GM10248 (cell line): ENCODE measurements around the gene PIF1.

Source experiments
- CTCF ChIA-PET: fragments of 300-600 bp; sonication (Branson Sonifier 250); formaldehyde crosslinking; extraction: SDS; loops from one replicate; lab custom pipeline; 2021; ENCODE audit warnings: antibody characterized with exemption; lab: Yijun Ruan, JAX
- POLR2A ChIA-PET: fragments of 350-650 bp; sonication (Branson Sonifier 250); formaldehyde crosslinking; extraction: SDS; loops from one replicate; lab custom pipeline; 2020; ENCODE audit warnings: antibody characterized with exemption; lab: Yijun Ruan, JAX
- DNase-seq: peaks from one replicate; pipeline ENCODE4 v3.0.0; 2012; ENCODE audit errors: extremely low spot score
- TF ChIP-seq, protein P1 (sequence below): IDR thresholded peaks from 2 replicates; pipeline ENCODE4 v1.5.1; 2012; ENCODE audit warnings: mild to moderate bottlenecking, low read depth; ENCODE audit errors: extremely low read depth, missing control alignments, control extremely low read depth

Gene PIF1

DNA sequence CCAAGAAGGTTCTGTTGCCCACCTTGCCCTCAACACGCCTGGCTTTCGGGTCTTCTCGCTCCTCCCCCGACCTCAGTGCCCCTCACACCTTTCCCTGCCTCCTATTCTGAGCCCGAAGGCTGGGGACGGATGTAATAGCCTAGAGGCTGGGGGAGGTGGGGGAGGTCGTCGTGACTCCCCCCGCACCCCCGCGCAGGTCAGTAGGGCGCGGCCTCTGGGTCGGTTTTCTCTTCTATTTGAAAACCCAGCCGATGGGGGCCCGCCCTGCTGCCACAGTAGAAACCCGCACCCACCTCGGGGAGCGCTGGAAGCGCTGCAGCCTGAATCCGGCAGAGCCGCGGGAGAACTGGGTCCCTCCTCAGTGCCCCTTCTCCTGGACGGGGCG, 49.1 kb downstream of the PIF1 start:
- DNase-seq, result no peak
- TF ChIP-seq, protein P1, sequence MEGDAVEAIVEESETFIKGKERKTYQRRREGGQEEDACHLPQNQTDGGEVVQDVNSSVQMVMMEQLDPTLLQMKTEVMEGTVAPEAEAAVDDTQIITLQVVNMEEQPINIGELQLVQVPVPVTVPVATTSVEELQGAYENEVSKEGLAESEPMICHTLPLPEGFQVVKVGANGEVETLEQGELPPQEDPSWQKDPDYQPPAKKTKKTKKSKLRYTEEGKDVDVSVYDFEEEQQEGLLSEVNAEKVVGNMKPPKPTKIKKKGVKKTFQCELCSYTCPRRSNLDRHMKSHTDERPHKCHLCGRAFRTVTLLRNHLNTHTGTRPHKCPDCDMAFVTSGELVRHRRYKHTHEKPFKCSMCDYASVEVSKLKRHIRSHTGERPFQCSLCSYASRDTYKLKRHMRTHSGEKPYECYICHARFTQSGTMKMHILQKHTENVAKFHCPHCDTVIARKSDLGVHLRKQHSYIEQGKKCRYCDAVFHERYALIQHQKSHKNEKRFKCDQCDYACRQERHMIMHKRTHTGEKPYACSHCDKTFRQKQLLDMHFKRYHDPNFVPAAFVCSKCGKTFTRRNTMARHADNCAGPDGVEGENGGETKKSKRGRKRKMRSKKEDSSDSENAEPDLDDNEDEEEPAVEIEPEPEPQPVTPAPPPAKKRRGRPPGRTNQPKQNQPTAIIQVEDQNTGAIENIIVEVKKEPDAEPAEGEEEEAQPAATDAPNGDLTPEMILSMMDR, result no peak
- ChIA-PET CTCF (interaction anchor here (9.2 kb wide), 1 partner anchor 34 kb away, joined by 51 read pairs; no protein-coding TSS in a partner anchor), POLR2A (no interaction called here)

DNA sequence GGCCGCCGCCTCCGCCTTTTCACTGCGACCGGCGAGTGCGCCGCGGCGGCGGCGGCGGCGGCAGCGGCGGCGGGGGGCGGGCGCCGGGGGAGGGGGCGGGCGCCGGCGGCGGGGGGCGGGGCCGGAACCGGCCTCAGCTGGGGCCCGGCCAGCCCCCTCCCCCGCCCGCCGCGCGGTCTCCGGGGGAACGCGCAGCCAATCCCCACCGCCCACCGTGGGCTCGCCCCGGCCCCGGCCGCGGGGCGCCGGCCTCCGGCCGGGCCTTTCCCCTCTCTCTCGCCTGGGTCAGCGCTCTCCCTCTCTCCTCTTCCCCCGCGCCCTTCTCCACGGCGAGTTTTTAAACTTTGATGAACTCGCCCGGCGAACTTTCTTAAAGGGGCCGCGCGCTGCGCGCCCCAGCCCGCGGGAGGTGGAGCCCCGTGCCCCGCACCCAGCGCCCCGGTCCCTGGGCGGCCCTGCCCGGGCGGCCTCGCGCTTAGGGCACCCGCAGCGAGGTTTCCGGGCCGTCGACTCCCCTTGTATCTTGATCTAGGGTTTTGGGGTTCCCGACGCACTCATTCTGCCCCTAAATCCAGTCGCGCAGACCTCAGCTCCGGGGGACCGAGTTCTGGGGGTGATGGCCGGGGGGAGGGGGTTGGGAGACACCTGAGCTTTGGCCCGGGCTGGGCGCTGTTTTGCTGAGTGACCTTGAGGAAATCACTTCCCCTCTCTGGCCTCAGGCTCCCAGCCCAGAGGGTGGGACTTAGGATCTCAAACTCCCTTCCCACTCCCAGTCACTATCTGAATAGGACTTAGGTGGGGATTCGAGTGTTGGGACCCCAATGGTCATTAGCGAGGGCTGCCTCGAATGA, 49.7 kb downstream of the PIF1 start, which contains the start of gene RBPMS2:
Gene RBPMS2 (minus strand): TSS at position 39 of the 851 bp plus-strand sequence. CDS start 270 bp downstream, outside the sequence.
- ChIA-PET POLR2A (no interaction called here), CTCF (interaction anchor here (9.2 kb wide), 1 partner anchor 34 kb away, joined by 51 read pairs; no protein-coding TSS in a partner anchor)
- peak; percentile 68 for DNase-seq
- TF ChIP-seq, protein P1, result no peak

DNA sequence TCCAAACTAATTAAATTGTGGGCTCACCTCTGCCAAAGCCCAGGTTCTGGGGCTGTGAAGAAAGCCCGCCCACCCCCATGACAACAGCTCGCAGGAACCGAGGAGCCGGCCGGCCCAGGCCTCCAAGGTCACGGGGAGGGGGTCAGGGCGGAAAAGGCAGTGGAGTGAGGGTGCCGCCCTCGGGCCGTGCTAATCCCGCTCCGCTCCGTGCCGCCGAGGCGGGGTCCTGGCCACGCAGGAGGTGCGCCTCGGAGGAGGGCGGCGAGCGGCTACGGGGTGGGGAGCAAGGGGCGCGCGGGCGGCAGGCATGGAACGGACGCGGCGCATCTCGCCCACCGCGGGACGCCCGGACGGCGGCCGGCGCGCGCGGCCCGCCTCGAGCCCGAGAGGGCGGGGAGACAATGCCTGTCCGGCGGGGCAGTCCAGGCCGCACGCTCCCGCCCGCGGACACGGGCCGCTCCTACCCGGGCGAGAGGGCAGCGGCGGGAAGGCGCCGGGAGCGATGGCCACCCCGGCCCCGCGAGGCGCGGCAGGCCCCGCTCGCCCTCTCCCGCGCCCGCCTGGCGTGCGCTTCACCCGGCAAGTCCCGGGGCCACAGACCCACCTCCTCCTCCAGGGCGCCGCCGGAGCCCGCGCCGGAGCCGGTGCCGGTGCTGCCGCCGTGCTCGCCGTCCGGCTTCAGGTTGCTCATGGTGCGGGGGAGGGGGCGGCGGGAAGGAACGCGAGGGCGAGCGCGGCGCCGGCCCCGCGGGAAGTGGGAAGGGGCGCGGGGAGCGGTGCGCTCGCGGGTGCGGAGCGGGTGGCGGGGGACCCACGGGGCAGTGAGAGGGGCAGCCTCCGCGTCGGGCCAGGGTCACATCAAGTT, 50.6 kb downstream of the PIF1 start:
- DNase-seq, result no peak
- CTCF ChIA-PET, result interaction anchor here (0.7 kb wide), 1 partner anchor 44 kb away, joined by 3 read pairs; no protein-coding TSS in a partner anchor

DNA sequence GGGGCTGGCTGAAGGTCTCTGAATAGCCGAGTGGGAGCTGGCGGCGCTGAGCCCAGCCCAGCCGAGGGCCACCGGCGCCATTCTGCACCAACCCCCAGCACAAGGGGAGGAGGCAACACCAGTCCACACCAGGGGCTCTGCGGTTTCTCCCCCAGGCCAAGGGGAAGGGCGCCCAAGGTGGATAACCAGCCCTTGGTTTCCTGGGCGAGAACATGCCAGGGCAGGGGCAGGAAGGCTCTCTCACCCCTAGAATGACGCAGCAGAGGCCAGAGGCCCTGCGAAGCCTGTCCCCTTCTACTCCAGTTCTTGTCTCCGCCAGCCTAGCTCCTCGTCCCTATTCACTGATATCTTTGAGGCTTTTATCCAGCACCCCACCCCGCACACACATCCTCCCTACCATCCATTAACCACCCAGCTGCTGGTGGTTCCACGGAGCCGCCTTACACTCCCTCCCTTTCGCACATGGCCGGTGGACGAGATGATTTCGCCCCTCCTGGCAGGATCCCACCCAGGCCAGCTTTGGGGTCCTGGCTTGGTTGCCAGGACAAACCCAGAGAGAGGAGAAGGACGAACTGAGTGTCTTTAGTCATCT, 51.3 kb downstream of the PIF1 start:
- TF ChIP-seq, protein P1, result no peak
- no peak for DNase-seq
- POLR2A ChIA-PET, result no interaction called here
- CTCF ChIA-PET, result interaction anchor here (0.7 to 0.9 kb wide), 2 partner anchors 36 to 43 kb away, joined by 3 read pairs; no protein-coding TSS in a partner anchor

More for the DNA sequence above, 50.6 kb downstream of the PIF1 start:
- POLR2A ChIA-PET, result no interaction called here
- TF ChIP-seq, protein P1, result no peak

DNA sequence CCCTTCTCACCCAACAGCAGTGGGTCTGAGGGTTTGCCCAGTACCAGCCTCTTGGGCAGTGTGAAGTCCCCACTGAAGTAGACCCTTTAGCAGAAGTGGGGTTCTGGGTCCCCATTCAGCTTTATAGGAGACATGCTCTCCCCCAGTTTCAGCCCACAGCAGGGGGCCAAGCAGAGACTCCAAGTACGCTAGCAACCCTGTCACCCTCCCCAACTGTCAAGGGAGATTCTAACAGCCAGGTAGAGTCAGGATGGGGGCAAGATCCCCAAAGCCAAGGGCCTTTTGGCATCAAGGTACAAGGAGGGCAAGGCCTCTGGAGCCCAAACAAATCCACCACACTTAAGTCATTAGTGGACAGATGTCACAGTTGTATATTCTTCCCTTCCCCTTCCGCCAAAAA, 51.8 kb downstream of the PIF1 start:
- ChIA-PET CTCF (interaction anchor here (0.9 kb wide), 1 partner anchor 36 kb away, joined by 3 read pairs; no protein-coding TSS in a partner anchor), POLR2A (no interaction called here)
- TF ChIP-seq, protein P1, result no peak
- no peak for DNase-seq

DNA sequence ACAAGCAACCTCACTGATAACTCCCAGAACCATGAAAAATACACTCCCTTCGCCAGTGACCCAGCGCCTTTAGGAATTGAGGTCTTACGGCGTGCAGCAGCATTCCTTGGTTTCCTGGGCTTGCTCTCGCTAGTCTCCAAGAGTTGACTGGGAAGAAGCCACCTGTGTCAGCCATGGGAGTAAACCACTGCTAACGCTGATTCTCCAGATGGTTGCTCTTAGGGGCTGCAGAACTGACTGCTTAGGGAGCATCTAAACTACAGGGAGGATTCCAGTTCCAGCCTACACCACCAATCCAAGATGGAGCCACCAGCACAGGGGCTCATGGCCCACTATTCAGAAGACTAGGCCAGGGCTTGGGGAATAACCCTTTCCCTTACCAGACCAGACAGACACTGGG, 52.5 kb downstream of the PIF1 start:
- CTCF ChIA-PET, result no interaction called here
- DNase-seq, result no peak
- POLR2A ChIA-PET, result no interaction called here
- TF ChIP-seq, protein P1, result no peak
